CD4-positive, alpha-beta T cell treated with Interleukin-12 subunit alpha and Interleukin-12 subunit beta, for 1 hour (primary cell): ENCODE data around the gene EPS15.
"Not testable (repeated sequence)": the region's sequence is repeated elsewhere in the genome, so short reads cannot be mapped to it uniquely, and the experiment has no call there.

Source experiments
- DNase-seq: peaks from one replicate; pipeline ENCODE4 v3.0.0-alpha.2; 2020

The EPS15 gene

DNA sequence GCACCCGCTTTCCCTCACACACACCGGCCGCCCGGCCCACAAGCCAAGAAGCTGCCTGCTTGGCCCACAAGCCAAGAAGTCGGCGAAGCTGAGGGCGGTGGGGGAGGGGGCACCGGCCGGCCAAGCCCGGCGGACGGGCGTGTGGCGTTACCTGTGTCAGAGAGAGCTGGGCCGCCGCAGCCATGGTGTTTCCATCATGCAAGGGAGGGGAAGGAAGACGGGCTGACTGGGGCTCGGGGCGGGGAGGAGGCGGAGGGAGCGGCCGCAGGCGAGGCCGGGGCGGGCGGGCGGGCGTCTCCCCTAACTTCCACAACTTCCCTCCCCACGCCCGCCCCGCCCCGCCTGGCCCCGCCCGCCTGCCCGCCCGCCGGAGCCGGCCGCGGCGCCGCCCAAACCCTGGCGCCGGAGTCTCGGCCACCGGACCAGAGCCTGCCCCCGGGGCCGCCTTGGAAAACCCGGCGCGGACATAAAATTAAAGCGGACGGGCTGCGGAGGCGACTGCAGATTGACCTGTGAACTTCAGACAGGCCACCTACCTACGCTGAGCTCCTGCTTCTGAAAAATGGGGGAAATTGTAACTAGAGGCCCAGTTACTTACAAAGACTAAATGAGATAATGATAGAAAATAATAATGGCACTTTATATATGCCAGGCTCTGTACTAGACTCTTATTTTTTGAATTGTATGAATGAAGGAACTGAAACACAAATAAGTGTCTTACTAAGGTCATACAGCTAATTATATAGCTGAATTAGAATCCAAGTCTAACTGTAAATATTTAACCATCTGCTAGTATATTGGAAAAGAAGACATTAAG is at the start of gene EPS15:
TSS of gene EPS15 (minus strand) at position 219 of the 817 bp plus-strand sequence. CDS start at position 184, 35 bp downstream.
- DNase-seq = peak; percentile 90

- no peak for DNase-seq
Measured at GRCh38 chr1:51568231-51568935, 49.3 kb upstream of the EPS15 start.

GRCh38 chr1:51567653-51568052 is 48.6 kb upstream of the EPS15 start:
- no peak for DNase-seq

- DNase-seq = no peak
Measured at GRCh38 chr1:51566260-51566659, 47.2 kb upstream of the EPS15 start.

GRCh38 chr1:51565009-51565408 is 45.9 kb upstream of the EPS15 start:
- no peak for DNase-seq

DNA sequence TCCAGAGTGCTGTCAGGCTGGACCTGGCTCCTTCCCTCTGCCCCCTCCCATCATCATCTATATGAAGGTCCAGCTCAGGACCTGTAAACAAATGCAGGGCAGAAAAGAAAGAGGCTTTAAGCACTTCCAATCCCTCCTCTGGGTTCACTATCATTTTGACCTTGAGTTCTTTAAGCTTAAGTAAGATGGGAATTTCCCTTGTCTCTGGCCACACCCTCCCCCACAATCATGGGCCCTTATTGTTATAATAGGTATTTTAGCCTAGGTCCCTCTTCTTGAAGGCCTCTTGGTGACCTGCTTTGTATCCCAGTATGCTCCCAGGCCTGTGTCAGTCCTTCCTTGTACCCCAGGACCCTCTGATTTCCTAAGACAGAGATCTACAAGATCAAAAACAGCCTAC is 45.1 kb upstream of the EPS15 start:
- DNase-seq = peak; percentile 7

DNA sequence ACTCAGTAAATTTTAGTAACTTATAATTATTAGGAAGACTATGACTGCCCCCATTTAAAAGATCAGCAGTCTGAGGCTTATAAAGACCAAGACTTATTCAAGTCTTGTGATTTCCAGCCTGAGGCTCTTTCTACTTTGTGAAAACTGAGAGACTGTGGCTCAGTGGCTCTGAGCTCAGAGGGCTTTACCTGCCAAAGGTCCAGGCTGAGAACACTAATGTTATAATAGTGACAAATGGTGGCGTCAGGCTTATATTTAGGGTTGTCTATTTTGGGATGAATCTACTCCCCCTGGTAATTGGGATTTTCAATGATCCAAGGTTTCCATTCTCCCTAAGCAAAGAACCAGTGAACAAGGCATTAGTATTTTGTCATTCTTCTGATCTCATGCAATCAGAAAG is 42.6 kb upstream of the EPS15 start:
- DNase-seq = no peak

DNA sequence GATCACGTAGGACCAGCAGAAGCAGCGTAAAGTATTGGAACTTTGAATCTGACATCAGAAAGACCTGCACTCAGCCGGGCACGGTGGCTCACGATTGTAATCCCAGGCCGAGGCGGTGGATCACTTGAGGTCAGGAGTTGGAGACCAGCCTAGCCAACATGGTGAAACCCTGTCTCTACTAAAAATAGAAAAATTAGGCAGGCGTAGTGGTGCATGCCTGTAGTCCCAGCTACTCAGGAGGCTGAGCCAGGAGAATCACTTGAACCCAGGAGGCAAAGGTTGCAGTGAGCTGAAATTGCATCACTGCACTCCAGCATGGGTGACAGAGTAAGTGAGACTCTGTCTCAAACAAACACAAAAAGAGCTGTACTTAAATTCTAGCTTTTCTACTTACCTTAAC is 41.8 kb upstream of the EPS15 start:
- not testable (repeated sequence) for DNase-seq

DNA sequence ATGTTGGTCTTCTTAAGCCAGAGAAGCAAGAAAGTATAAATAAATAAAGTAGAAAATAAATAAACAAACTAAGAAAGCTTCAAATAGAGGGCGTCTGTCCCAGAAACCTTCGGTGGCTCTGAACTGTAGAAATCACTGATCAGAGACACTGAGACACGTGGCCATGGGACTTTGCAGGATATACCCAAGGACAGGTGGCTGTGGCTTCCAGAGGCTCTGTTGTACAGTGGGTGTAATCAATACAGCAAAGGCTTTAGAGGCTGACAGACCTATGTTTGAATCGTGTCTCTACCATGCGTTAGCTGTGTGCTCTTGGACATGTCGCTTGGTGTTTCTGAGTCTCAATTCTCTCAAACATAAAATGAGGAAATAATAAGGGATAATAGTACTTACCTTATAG is 41.0 kb upstream of the EPS15 start:
- no peak for DNase-seq

- DNase-seq = no peak
Measured at GRCh38 chr1:51559501-51559900, 40.4 kb upstream of the EPS15 start.

DNA sequence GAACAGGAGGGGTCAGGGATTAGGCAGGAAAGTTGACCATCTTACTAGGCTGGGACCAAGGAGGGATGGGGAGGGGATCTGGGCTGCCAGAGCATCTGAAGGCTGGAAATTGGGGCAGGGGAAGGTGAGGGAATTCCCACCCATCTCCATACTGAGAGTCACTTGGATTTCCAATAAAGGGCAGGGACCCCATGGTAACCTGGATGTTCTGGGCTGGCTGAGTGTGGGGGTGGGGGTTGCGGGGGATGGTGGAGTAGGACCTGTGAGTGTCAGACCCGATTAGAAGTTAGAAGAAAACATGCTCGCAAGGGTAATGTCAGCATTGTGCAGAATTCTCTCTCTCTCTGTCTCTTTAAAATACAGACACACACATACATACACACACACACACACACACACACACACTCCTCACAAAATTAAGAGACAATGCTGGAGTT is 40.0 kb upstream of the EPS15 start:
- DNase-seq = no peak

- DNase-seq = no peak
Measured at GRCh38 chr1:51558375-51558924, 39.4 kb upstream of the EPS15 start.

DNA sequence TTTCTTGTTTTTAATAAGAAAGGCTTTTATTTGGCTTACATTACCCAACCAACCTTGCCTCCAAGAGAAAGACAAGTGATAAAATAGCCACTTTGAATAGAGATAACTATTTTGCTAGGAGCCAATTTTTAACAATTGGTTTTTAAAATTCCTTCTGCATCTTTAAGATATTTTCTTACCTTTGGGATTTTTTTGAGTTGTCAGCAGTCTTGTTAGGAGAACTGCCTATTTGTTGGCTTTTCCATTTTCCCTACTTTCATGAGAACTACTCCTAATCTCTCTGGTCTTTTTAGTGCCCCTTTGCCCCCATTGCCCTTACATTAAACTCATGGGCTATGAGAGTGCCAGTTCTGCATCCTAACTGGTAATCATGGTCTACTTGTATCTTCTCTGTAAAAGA is 38.1 kb upstream of the EPS15 start:
- DNase-seq = no peak

- no peak for DNase-seq
Measured at GRCh38 chr1:51555866-51556619, 37.0 kb upstream of the EPS15 start.

DNA sequence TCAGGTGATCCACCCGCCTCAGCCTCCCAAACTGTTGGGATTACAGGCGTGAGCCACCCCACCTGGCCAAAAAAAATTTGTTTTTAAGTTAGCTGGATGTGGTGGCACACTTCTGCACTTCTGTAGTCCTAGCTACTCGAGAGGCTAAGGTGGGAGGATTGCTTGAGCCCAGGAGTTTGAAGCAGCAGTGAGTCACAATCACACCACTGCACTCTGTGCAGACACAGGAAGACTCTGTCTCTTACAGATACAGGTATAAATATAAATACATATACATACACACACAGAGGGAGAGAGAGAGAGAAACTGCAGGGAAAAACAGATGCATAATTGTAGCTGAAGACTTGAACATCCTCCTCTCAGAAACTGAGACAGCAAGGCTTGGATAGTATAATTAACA is 34.8 kb upstream of the EPS15 start:
- no peak for DNase-seq

- no peak for DNase-seq
Measured at GRCh38 chr1:51552929-51553807, 34.1 kb upstream of the EPS15 start.

DNA sequence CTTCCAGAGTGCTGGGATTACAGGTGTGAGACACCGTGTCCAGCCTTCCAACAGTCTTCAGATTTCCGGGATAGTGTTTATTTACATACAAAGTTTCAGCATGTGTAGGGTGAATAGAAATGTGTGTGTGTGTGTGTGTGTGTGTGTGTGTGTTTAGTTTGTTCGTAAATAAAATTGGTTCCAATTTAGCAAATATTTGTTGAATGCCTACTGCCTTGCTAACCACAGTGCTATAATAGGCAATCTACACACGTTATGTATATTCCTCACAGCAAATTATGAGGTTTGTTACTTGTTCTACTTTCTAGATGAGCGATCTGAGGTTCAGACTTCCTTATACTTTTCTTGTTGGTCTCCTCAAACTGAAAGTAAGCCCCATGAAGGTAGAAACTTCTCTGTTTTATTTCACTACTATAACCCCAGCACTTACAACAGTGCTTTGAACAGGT is 32.8 kb upstream of the EPS15 start:
- DNase-seq = no peak

DNA sequence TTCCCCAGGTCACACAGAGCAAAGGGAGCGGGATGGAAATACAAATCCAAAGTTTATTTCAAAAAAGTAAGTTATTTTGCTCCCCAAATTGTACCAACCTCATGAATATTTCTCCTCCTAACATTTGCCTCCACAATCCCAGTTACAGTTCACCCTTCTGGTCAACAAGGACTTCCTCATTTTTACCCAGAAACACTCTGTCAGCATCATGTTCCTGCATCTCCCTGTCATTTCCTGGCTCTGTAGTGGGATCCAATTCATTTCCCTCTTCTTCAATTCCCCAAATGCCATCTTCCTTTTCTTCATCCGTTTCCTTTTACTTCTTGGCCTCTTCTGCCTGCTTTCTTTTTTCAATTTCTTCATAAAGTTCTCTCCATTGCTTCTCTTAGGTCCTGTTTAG is 32.0 kb upstream of the EPS15 start:
- no peak for DNase-seq

DNA sequence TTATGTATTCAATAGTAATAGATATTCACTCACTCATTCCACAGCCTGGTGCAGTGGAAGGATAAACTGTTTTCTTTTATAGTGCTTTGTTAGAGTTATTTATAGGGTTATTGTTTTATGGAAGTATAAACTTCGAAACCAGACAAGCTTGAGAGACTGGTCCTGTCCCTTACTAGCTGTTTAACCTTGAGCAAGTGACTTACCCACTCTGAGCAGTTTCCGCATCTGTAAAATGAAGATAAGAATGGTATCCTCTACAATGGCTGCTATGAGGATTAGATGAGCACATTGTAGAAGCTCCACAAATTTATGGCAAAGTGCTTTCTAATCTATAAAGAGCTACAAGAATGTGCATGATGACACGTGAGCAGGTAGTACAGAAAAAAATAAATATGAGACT is 30.8 kb upstream of the EPS15 start:
- DNase-seq = no peak

DNA sequence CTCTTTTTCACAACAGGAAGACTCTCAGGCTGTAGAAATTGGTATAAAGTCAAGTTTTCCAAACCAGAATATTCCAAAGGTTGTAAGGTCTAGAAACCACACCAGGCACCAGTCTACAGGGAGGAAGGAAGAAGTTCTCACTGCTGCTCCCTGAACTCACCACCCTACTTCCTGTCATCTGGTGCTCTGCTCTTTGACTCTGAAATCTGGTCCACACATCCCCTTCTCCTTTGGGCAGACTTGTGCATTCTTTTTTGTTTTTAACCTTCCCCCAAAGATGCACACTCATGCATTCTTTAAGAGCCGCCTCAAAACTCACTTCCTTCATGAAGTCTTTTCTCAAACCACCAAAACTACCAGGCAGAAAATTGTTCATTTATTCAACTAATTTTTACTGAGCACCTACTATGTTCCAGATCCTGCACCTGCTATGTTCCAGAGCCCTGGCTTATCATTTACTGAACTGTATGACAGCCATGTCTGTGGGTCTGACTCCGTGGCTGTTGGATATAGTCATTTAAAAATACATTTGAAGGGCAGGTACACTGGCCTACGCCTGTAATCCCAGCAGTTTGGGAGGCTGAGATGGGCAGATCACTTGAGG is 30.1 kb upstream of the EPS15 start:
- no peak for DNase-seq

DNA sequence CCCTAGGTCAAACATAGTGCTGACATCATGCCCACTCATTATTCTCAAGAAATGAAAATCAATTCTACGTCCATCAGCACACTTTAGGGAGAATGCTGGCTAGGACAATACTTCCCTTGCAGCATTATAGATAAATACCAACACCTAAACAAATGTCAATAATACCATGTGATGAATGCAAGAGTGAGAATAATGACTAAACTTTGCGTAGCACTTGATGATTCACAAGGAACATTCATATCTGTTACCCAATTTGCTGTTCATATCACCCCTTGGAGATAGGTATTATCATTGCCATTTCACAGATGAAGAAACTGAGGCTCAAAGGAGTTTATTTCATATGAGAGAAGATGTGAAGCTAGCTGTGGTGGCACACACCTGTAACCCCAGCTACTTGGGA is 24.8 kb upstream of the EPS15 start:
- DNase-seq = no peak
